Astrocyte of the spinal cord (primary cell): ENCODE data around the gene COL2A1.

Source experiments
- DNase-seq: peaks from one replicate; pipeline ENCODE4 v3.0.0; 2011; ENCODE audit warnings: low read depth, low spot score
- H3K4me3 ChIP-seq: 2 replicates; pipeline ENCODE4 v1.5.1; 2011; ENCODE audit warnings: low read depth, mild to moderate bottlenecking, low read length, moderate library complexity
- CTCF ChIP-seq: IDR thresholded peaks from 2 replicates; pipeline ENCODE4 v1.5.1; 2012; ENCODE audit warnings: low read depth, mild to moderate bottlenecking, low read length, inconsistent platforms
- in situ Hi-C: cut with HindIII; loops from 2 replicates; pipeline ENCODE4 v1.10.0; 2017; ENCODE audit warnings: low sequenced_read_pairs

COL2A1 gene

GRCh38 chr12:47944685-47945340 lies 59.5 kb downstream of the COL2A1 start:
- TF ChIP-seq CTCF, result no peak
- in situ Hi-C loops, result no loop called here
- DNase-seq, result no peak
- no peak overlapping the region for H3K4me3 ChIP-seq

GRCh38 chr12:47943623-47944340 lies 60.5 kb downstream of the COL2A1 start:
- no peak for DNase-seq
- no peak overlapping the region for H3K4me3 ChIP-seq
- in situ Hi-C loops, result no loop called here
- TF ChIP-seq CTCF, result no peak

- DNase-seq, result no peak
- in situ Hi-C loops, result no loop called here
- TF ChIP-seq CTCF, result no peak
- H3K4me3 ChIP-seq, result no peak overlapping the region
These were observed 61.6 kb downstream of the COL2A1 start for GRCh38 chr12:47942614-47943225.

- in situ Hi-C loops, result no loop called here
These were observed 62.2 kb downstream of the COL2A1 start for GRCh38 chr12:47941871-47942613.

GRCh38 chr12:47941475-47941780 lies 62.8 kb downstream of the COL2A1 start:
- in situ Hi-C loops, result no loop called here
- no peak overlapping the region for H3K4me3 ChIP-seq
- no peak for TF ChIP-seq CTCF
- no peak for DNase-seq

More at GRCh38 chr12:47941871-47942613, 62.2 kb downstream of the COL2A1 start:
- no peak overlapping the region for H3K4me3 ChIP-seq
- DNase-seq, result no peak
- TF ChIP-seq CTCF, result no peak

GRCh38 chr12:47940773-47941474 lies 63.4 kb downstream of the COL2A1 start:
- no peak for TF ChIP-seq CTCF
- no peak overlapping the region for H3K4me3 ChIP-seq
- no peak for DNase-seq
- in situ Hi-C loops, result no loop called here
